ENCODE measurements around the gene ACAN. TPM values are rescaled to one million over a fixed set of nuclear protein-coding genes. Genes with fewer than 3 reads are reported as not detected.

The ACAN gene
- total and polyA plus RNA-seq, 8 donors: under 0.01 to 2.0 (median 0.40) TPM; not detected in 4

GRCh38 chr15:88871313-88871712 lies 68.1 kb downstream of the ACAN start:
- no peak for TF ChIP-seq CTCF (IDR thresholded peaks at IDR 0.05)
- TF ChIP-seq EP300 (IDR thresholded peaks at IDR 0.05): no peak
- no peak overlapping the region for H3K4me3 ChIP-seq
- intact Hi-C loops (cut with DNase I; ENCODE audit: low total_unique reads): no loop called here
- H3K27me3 ChIP-seq: peaks cover 0 to 54% (median 4%) of the 10 kb centered on the region in 3 donors
- 59 to 86% (median 66%) methylated on average over 1 to 14 of the region's 14 CpGs for WGBS, 5 donors
- no peak for DNase-seq
- no peaks in the 10 kb centered on the region for H3K9me3 ChIP-seq
- H3K27ac ChIP-seq: no peak overlapping the region
- H3K36me3 ChIP-seq: no peaks in the 10 kb centered on the region
- H3K4me1 ChIP-seq: no peaks in the 10 kb centered on the region

- H3K4me1 ChIP-seq: no peaks in the 10 kb centered on the region
- no peak for TF ChIP-seq EP300 (IDR thresholded peaks at IDR 0.05)
- no peak for TF ChIP-seq CTCF (IDR thresholded peaks at IDR 0.05)
- TF ChIP-seq POLR2AphosphoS5 (IDR thresholded peaks at IDR 0.05): no peak
- no peak for TF ChIP-seq POLR2A (IDR thresholded peaks at IDR 0.05)
- no peaks in the 10 kb centered on the region for H3K36me3 ChIP-seq
- H3K27me3 ChIP-seq: peaks cover 0 to 54% (median 4%) of the 10 kb centered on the region in 3 donors
- no peak for DNase-seq
- H3K9me3 ChIP-seq: no peaks in the 10 kb centered on the region
- intact Hi-C loops (cut with DNase I; ENCODE audit: low total_unique reads): no loop called here
- 58 to 70% (median 61%) methylated on average over 4 to 6 of the region's 6 CpGs for WGBS, 5 donors
- H3K4me3 ChIP-seq: no peak overlapping the region
- no peak overlapping the region for H3K27ac ChIP-seq
Measured at GRCh38 chr15:88872106-88872505, 68.9 kb downstream of the ACAN start.

- DNase-seq: no peak
- peaks cover 0 to 3% (median 0%) of the 10 kb centered on the region in 4 donors for H3K36me3 ChIP-seq
- 48 to 77% (median 65%) methylated on average over 9 of the region's 9 CpGs for WGBS, 5 donors
- H3K4me3 ChIP-seq: no peak overlapping the region
- peaks cover 0 to 54% (median 4%) of the 10 kb centered on the region in 3 donors for H3K27me3 ChIP-seq
- H3K27ac ChIP-seq: no peak overlapping the region
- TF ChIP-seq POLR2A (IDR thresholded peaks at IDR 0.05): no peak
- TF ChIP-seq POLR2AphosphoS5 (IDR thresholded peaks at IDR 0.05): no peak
- TF ChIP-seq CTCF (IDR thresholded peaks at IDR 0.05): no peak
- no peak for TF ChIP-seq EP300 (IDR thresholded peaks at IDR 0.05)
- H3K4me1 ChIP-seq: no peaks in the 10 kb centered on the region
- H3K9me3 ChIP-seq: no peaks in the 10 kb centered on the region
- intact Hi-C loops (cut with DNase I; ENCODE audit: low total_unique reads): no loop called here
Measured at GRCh38 chr15:88872706-88873105, 69.5 kb downstream of the ACAN start.

- Histone ChIP-seq H3K4me1 (no peaks in the 10 kb centered on the region), H3K27me3 (peaks cover 0 to 54% (median 4%) of the 10 kb centered on the region in 3 donors), H3K36me3 (peaks cover 0 to 3% (median 0%) of the 10 kb centered on the region in 4 donors), H3K4me3 (no peak overlapping the region), H3K27ac (no peak overlapping the region), H3K9me3 (no peaks in the 10 kb centered on the region)
- TF ChIP-seq POLR2AphosphoS5 (IDR thresholded peaks at IDR 0.05): no peak
- no peak for TF ChIP-seq POLR2A (IDR thresholded peaks at IDR 0.05)
- no peak for TF ChIP-seq EP300 (IDR thresholded peaks at IDR 0.05)
- no peak for TF ChIP-seq CTCF (IDR thresholded peaks at IDR 0.05)
- WGBS, 5 donors: 83 to 94% (median 89%) methylated on average over 12 to 13 of the region's 13 CpGs
- DNase-seq: no peak
- intact Hi-C loops (cut with DNase I; ENCODE audit: low total_unique reads): no loop called here
Measured at GRCh38 chr15:88873786-88874185, 70.5 kb downstream of the ACAN start.

All from stomach (tissue), 9 donors.